RPMI8226 (cell line): ENCODE measurements around the gene NR1I2.

Source experiments
- DNase-seq: peaks from one replicate; pipeline ENCODE4 v3.0.0-alpha.2; 2015

Gene NR1I2

GRCh38 chr3:119826711-119827608, 45.1 kb downstream of the NR1I2 start:
- DNase-seq = no peak

DNA sequence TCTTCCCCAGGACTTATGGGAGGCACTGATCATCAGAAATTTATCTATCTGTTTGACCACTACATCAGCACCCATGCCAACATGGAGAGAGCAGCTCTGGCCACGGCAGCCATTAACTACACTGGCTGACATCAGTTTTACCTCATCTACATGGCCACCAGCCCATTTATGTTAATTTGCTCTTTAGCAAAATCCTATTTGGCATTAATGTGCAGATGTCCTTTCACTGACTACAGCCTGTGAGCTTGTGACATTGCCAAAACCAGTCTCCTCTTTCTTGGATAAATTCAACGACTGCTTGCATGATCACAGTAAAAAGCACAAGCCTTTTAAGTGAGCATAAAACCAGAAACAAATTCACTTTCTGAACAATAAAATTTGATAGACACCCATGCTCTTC, 47.5 kb downstream of the NR1I2 start:
- no peak for DNase-seq

GRCh38 chr3:119831022-119831421, 49.1 kb downstream of the NR1I2 start:
- no peak for DNase-seq

- DNase-seq = no peak
These were observed 50.1 kb downstream of the NR1I2 start for GRCh38 chr3:119831941-119832371.

DNA sequence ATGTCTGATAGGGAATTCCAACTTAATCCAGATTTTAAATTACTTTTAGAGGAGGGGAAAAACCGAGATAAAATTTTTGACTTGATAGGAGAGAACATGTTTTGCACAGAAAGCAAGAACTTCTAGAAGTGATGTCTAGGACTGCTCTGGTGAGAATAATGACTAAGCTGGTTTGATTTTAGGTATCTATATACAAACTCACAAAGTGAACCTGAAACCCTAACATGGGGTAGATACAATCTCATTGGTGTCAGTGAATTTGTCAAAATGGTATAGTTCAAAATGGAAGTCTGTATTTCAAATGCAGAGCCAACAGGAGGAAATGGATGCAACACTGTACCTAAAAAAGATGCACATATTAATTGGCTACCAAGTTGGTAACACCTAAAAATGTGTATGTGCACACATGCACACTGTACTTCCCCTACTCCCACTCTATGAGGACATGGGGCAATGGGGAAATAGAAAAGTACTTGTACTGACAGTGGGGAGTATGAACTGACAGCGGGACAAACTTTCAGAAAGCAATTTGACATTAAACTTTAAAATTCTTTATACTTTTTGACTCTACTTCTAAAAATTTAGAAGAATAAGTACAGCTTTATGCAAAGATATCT, 53.0 kb downstream of the NR1I2 start:
- DNase-seq = no peak

DNA sequence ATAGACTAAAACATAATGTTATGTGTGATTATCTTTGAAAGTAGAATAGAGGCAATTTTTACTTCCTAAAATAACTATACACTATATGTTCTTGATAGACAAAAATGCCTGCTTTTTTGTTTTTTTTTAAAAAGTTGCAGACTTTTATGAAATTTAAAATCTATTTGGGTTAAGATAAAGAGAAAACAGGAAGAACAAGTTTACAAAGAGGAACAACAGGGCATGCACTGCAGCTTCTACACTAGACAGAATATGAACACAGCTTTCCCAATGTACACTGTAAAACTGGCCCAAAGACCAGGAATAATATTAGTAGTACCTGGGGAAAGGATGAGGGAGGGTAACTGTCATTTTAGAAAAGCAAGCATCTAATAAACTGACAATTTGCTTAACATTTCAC, 53.7 kb downstream of the NR1I2 start:
- no peak for DNase-seq

- DNase-seq = no peak
These were observed 60.0 kb downstream of the NR1I2 start for GRCh38 chr3:119841808-119842471.

GRCh38 chr3:119849126-119849525, 67.2 kb downstream of the NR1I2 start:
- no peak for DNase-seq

DNA sequence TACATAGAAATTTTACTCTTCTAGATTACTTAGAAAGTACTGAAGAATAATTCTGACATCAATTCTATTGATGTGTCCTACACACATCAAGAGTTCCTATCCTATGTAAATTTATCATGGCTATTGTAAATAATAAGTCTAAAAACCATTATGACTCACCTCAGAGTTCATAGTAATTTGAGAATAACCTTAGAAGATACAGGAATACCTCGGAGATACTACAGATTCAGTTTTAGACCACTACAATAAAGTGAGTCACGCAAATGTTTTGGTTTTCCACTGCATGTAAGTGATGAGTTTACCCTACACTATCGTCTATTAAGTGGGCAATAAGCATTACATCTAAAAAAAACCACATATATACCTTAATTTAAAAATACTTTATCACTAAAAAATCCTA, 74.8 kb downstream of the NR1I2 start:
- DNase-seq = no peak

- DNase-seq = no peak
These were observed 77.1 kb downstream of the NR1I2 start for GRCh38 chr3:119858957-119859356.

DNA sequence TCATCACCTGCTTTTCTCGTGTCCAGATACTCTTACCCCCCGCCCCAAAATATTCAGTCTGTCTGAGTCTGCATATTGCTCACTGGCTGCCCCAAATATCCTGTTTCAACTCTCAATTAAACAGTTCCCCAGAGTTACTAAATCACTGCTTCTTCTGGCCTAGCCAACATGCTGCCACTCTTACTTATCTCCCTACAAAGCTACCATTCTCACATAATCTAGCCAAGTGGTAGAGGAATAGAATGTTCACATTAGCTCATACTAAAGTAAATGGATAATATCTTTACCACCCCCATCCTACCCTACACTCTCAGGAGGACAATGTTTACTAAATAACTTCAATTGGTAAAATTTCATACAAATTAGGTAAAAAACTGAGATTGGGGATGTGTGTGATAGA, 77.8 kb downstream of the NR1I2 start:
- no peak for DNase-seq

DNA sequence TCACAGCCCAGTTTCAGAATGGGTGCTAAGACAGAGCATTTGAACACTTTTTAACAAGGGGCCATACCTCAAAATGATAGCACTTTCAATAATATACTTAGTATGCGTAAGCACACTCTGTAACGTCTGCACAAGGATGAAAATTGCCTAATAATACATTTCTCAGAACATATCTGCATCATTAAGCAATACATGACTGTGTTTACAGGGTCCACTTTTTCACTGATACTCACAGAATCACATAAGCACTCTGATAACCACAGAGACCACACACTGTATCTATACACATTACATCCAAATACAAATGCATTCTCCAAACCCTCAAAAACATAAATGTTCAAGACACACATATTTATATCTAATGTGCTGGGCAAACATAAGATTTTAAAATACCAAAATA, 79.8 kb downstream of the NR1I2 start:
- DNase-seq = no peak

- DNase-seq = no peak
These were observed 80.7 kb downstream of the NR1I2 start for GRCh38 chr3:119862616-119863015.

DNA sequence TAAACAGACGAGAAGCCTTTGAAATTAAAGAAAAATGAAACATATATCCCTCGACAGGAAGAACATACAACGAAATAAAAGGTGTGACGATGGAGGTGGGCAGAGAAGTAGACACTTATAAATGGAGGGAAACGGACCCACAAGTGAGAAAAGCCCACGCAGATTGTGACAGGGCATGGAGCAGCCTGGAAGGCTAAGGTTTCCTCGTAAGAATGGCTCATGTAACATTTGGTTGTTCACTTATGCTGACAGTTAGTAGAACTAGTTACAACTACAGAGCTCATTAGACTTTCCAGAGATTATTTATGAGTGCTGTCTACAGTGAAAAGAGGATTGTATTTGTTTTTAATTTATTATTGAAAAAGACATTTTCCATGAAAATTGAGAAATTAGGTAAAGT, 82.6 kb downstream of the NR1I2 start:
- DNase-seq = no peak
